SK-N-SH (cell line): Measurements from ENCODE around the gene NT5M. TPM values are rescaled to one million over a fixed set of nuclear protein-coding genes. Genes with fewer than 3 reads are reported as not detected.
A peak's percentile ranks its signal among the peaks of the same experiment; 100 is the strongest.

ENCODE experiments used
- CTCF ChIA-PET: fragments of 300-600, 350-600 bp; formaldehyde crosslinking; extraction: SDS; loops from one replicate; lab custom pipeline; 2021; lab: Yijun Ruan, JAX
- POLR2A ChIA-PET: fragments of 350-600 bp; sonication (Branson Sonifier 250); formaldehyde crosslinking; extraction: SDS; loops from one replicate; lab custom pipeline; 2020; ENCODE audit warnings: antibody characterized with exemption, inconsistent platforms; lab: Yijun Ruan, JAX
- DNase-seq: peaks from one replicate; pipeline ENCODE4 v3.0.0; 2012
- H2AFZ ChIP-seq: fragments of 200-600 bp; sonication (generic); 2 replicates; pipeline ENCODE4 v1.8.1; 2016; ENCODE audit warnings: antibody characterized with exemption, mild to moderate bottlenecking, low read depth
- H3F3A ChIP-seq: fragments of 200-600 bp; sonication (generic); replicated peaks from 2 replicates; pipeline ENCODE3; 2016; ENCODE audit warnings: antibody characterized with exemption, mild to moderate bottlenecking; ENCODE audit not compliant: insufficient read depth
- H3K27ac ChIP-seq, 2 experiments: fragments of 200-500 bp in 1 of 2; fragments of 200-600 bp in 1 of 2; sonication (Bioruptor generic) in 1 of 2; sonication (generic), shearing (Covaris generic) in 1 of 2; 2 replicates each; pipeline versions ENCODE4 v1.5.1 to v1.6.1; 2014 to 2016; ENCODE audit warnings: low read depth in 2 of 2, inconsistent platforms in 1 of 2, low read length in 1 of 2, mild to moderate bottlenecking in 1 of 2, mixed read lengths in 1 of 2
- H3K27me3 ChIP-seq: fragments of 200-600 bp; sonication (generic), shearing (Covaris generic); 2 replicates; pipeline ENCODE4 v1.6.1; 2016; ENCODE audit warnings: mixed run types; ENCODE audit not compliant: insufficient read depth
- H3K36me3 ChIP-seq, 2 experiments: fragments of 200-500 bp in 1 of 2; fragments of 200-600 bp in 1 of 2; sonication (Bioruptor generic) in 1 of 2; sonication (generic) in 1 of 2; replicated peaks in 1 of 2; 2 replicates each; pipeline versions ENCODE3 to v1.5.1; 2014 to 2016; ENCODE audit warnings: low read length in 1 of 2, mild to moderate bottlenecking in 1 of 2; ENCODE audit not compliant: insufficient read depth in 2 of 2, control insufficient read depth in 1 of 2
- H3K4me1 ChIP-seq, 2 experiments: fragments of 200-500 bp in 1 of 2; fragments of 200-600 bp in 1 of 2; sonication (Bioruptor generic) in 1 of 2; sonication (generic), shearing (Covaris generic) in 1 of 2; 2 replicates each; pipeline versions ENCODE4 v1.5.1 to v1.6.1; 2014 to 2016; ENCODE audit warnings: low read depth in 1 of 2, low read length in 1 of 2, mixed run types in 1 of 2; ENCODE audit not compliant: insufficient read depth in 2 of 2, control insufficient read depth in 1 of 2
- H3K4me2 ChIP-seq: fragments of 200-600 bp; sonication (generic), shearing (Covaris generic); 2 replicates; pipeline ENCODE4 v1.6.1; 2017; ENCODE audit warnings: mixed run types
- H3K4me3 ChIP-seq, 2 experiments: fragments of 200-500 bp in 1 of 2; fragments of 200-600 bp in 1 of 2; sonication (Bioruptor generic) in 1 of 2; sonication (generic), shearing (Covaris generic) in 1 of 2; 2 replicates each; pipeline versions ENCODE4 v1.5.1 to v1.8.1; 2014 to 2016; ENCODE audit warnings: low read depth in 2 of 2, inconsistent platforms in 1 of 2, low read length in 1 of 2, mild to moderate bottlenecking in 1 of 2, mixed read lengths in 1 of 2, moderate library complexity in 1 of 2
- H3K79me2 ChIP-seq: fragments of 200-600 bp; sonication (generic); 2 replicates; pipeline ENCODE4 v1.8.1; 2017; ENCODE audit warnings: mild to moderate bottlenecking; ENCODE audit not compliant: insufficient read depth
- H3K9ac ChIP-seq: fragments of 200-600 bp; sonication (generic); 2 replicates; pipeline ENCODE4 v1.6.1; 2017; ENCODE audit warnings: mixed run types
- H3K9me2 ChIP-seq: fragments of 200-600 bp; sonication (generic); 2 replicates; pipeline ENCODE4 v1.6.1; 2017; ENCODE audit warnings: mixed run types
- H3K9me3 ChIP-seq: fragments of 200-600 bp; sonication (generic); 2 replicates; pipeline ENCODE4 v1.6.1; 2017; ENCODE audit warnings: mixed run types, mild to moderate bottlenecking, moderate library complexity
- H4K20me1 ChIP-seq: fragments of 200-600 bp; sonication (generic); 2 replicates; pipeline ENCODE4 v1.6.1; 2017; ENCODE audit warnings: mild to moderate bottlenecking, mixed run types; ENCODE audit not compliant: insufficient read depth
- CHD2 ChIP-seq: fragments of 150-350 bp; IDR thresholded peaks from 2 replicates; pipeline ENCODE4 v1.6.1; 2018; ENCODE audit warnings: low read length; ENCODE audit not compliant: partially characterized antibody
- EZH2phosphoT487 ChIP-seq: fragments of 200-600 bp; sonication (generic); IDR thresholded peaks from 2 replicates; pipeline ENCODE4 v1.6.1; 2017; ENCODE audit warnings: low read depth, mixed run types, mild to moderate bottlenecking, antibody characterized with exemption, moderate library complexity, borderline replicate concordance
- FOSL2 ChIP-seq: IDR thresholded peaks from 2 replicates; pipeline ENCODE4 v1.4.0; 2012; ENCODE audit warnings: low read depth, mild to moderate bottlenecking, moderate library complexity, borderline replicate concordance
- GABPA ChIP-seq: IDR thresholded peaks from 2 replicates; pipeline ENCODE4 v1.4.0; 2012; ENCODE audit warnings: low read depth, mild to moderate bottlenecking
- GATA2 ChIP-seq: sonication (generic); formaldehyde crosslinking; IDR thresholded peaks from 2 replicates; pipeline ENCODE4 v1.5.0; 2020; ENCODE audit warnings: mild to moderate bottlenecking, missing genetic modification reagents
- JUND ChIP-seq: IDR thresholded peaks from 2 replicates; pipeline ENCODE4 v1.4.0; 2012
- MEF2A ChIP-seq: IDR thresholded peaks from 2 replicates; pipeline ENCODE4 v1.4.0; 2012; ENCODE audit warnings: low read depth, borderline replicate concordance
- MXI1 ChIP-seq: IDR thresholded peaks from 2 replicates; pipeline ENCODE4 v1.6.1; 2012; ENCODE audit warnings: mild to moderate bottlenecking, low read depth, low read length, improper control_type of control experiment
- NRF1 ChIP-seq: IDR thresholded peaks from 2 replicates; pipeline ENCODE4 v1.6.1; 2012; ENCODE audit warnings: low read depth, mild to moderate bottlenecking, low read length
- POLR2AphosphoS5 ChIP-seq: IDR thresholded peaks from 2 replicates; pipeline ENCODE4 v1.6.1; 2012; ENCODE audit warnings: low read depth, low read length
- RCOR1 ChIP-seq: fragments of 150-350 bp; IDR thresholded peaks from 2 replicates; pipeline ENCODE4 v1.6.1; 2017; ENCODE audit warnings: antibody characterized with exemption, low read length
- REST ChIP-seq: IDR thresholded peaks from 2 replicates; pipeline ENCODE4 v1.6.1; 2012; ENCODE audit warnings: mild to moderate bottlenecking, low read depth, low read length, moderate library complexity
- RXRA ChIP-seq: IDR thresholded peaks from 2 replicates; pipeline ENCODE4 v1.4.0; 2012; ENCODE audit warnings: low read depth, mild to moderate bottlenecking, borderline replicate concordance
- SMC3 ChIP-seq: IDR thresholded peaks from 2 replicates; pipeline ENCODE4 v1.6.1; 2012; ENCODE audit warnings: low read depth, low read length, improper control_type of control experiment
- TEAD4 ChIP-seq: IDR thresholded peaks from 2 replicates; pipeline ENCODE4 v1.4.0; 2012; ENCODE audit warnings: mild to moderate bottlenecking, borderline replicate concordance; ENCODE audit not compliant: insufficient read depth
- USF1 ChIP-seq: IDR thresholded peaks from 2 replicates; pipeline ENCODE4 v1.4.0; 2012; ENCODE audit warnings: low read depth, borderline replicate concordance
- WGBS: methylation state at CpG from one replicate; pipeline ENCODE4 v1.1.6; 2017; ENCODE audit warnings: low lambda C conversion rate; 5-methylcytosine and 5-hydroxymethylcytosine counted together
- polyA plus RNA-seq, 3 experiments: library from polyadenylated mRNA; depleted of rRNA; stranded (reverse); fragments of >200 nt; gene quantifications; 2 replicates each; pipeline ENCODE4 v1.2.3, GENCODE V29; 2012
- TF ChIP-seq, protein P1 (sequence below): IDR thresholded peaks from 2 replicates; pipeline ENCODE4 v1.4.0; 2012; ENCODE audit warnings: low read depth

The NT5M gene
- polyA plus RNA-seq, 1 of the 3 experiments (the other 2 are of a cell fraction) = 3.9 TPM

DNA sequence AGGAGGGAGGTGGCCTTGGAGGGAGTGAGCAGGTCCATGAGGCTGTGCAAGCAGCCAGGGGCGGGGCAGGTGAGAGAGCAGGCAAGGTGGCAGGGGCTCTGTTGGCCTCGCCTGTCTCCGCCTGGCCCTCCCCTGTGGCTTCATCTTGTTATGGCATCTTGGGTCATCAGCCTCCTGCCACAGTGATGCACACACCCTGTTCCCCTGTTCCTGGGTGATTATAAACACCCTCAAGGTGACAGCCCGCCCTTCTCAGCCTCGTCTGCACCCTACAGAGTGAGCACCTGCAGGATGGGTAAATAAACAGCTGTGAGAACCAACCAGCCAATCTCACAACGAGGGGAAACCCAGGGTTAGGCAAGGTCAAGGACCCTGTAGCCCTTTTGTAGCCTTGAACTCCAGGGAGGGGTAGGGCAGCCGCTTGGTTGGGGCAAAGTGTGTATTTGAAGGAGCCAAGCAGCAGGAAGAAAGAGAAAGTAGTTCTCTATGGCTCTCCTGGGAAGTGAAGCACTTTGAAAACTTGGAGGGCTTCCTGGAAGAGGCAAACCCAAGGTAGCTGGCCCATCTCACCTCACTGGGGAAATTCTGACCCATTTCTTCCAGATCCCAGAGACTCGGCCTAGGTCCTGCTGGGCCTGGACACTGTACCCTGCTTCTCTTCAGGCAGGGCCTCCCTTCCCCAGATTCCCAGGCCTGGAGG is 60.6 kb downstream of the NT5M start:
- Histone ChIP-seq H3K36me3 (no peaks in the 10 kb centered on the region), H3K27ac (no peak overlapping the region), H3K9ac (no peak overlapping the region), H3F3A (no peaks in the 10 kb centered on the region), H3K4me3 (no peak overlapping the region), H4K20me1 (no peaks in the 10 kb centered on the region), H3K4me1 (no peaks in the 10 kb centered on the region), H3K79me2 (no peaks in the 10 kb centered on the region), H3K4me2 (no peak overlapping the region), H2AFZ (no peak overlapping the region), H3K9me3 (peaks cover 15% of the 10 kb centered on the region; the same call in 1 of the 2 replicates), H3K9me2 (no peaks in the 10 kb centered on the region), H3K27me3 (no peaks in the 10 kb centered on the region; the same call in 1 of the 2 replicates)
- WGBS = 51% methylated on average over 6 of the region's 8 CpGs
- no peak for TF ChIP-seq GATA2 (CRISPR knock-in tag)
- TF ChIP-seq TEAD4 = no peak
- no peak for TF ChIP-seq USF1
- TF ChIP-seq SMC3 = no peak
- no peak for TF ChIP-seq CHD2
- TF ChIP-seq, protein P1, sequence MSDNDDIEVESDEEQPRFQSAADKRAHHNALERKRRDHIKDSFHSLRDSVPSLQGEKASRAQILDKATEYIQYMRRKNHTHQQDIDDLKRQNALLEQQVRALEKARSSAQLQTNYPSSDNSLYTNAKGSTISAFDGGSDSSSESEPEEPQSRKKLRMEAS = no peak
- no peak for TF ChIP-seq RXRA
- TF ChIP-seq POLR2AphosphoS5 = no peak
- no peak for TF ChIP-seq FOSL2
- TF ChIP-seq MXI1 = no peak
- no peak for TF ChIP-seq GABPA
- TF ChIP-seq REST = no peak
- TF ChIP-seq RCOR1 = no peak
- TF ChIP-seq MEF2A = no peak
- no peak for TF ChIP-seq JUND
- TF ChIP-seq NRF1 = no peak
- TF ChIP-seq EZH2phosphoT487 = no peak
- peak; percentile 16 for DNase-seq
- POLR2A ChIA-PET = no interaction called here
- CTCF ChIA-PET = interaction anchor here (1.1 to 5.0 kb wide), 4 partner anchors 8 to 206 kb away, joined by 3 to 44 read pairs (median 19); no protein-coding TSS in a partner anchor
